Activated naive CD8-positive, alpha-beta T cell treated with anti-CD3 and anti-CD28 coated beads, Interleukin-2, amount 50 U/mL, for 16 hours (primary cell): Measurements from ENCODE around the gene MEF2C.

ENCODE experiments used
- DNase-seq: peaks from one replicate; pipeline ENCODE4 v3.0.0-alpha.2; 2020; ENCODE audit warnings: low read depth, low spot score

MEF2C gene

GRCh38 chr5:88688984-88689667, 193.9 kb downstream of the MEF2C start:
- DNase-seq: no peak

- DNase-seq: no peak
Measured at GRCh38 chr5:88688156-88688983, 194.6 kb downstream of the MEF2C start.

GRCh38 chr5:88687373-88687911, 195.5 kb downstream of the MEF2C start:
- DNase-seq: no peak

- no peak for DNase-seq
Measured at GRCh38 chr5:88686726-88687125, 196.3 kb downstream of the MEF2C start.

GRCh38 chr5:88685591-88686541, 197.1 kb downstream of the MEF2C start:
- no peak for DNase-seq

GRCh38 chr5:88683506-88684135, 199.4 kb downstream of the MEF2C start:
- no peak for DNase-seq

- no peak for DNase-seq
Measured at GRCh38 chr5:88682881-88683361, 200.1 kb downstream of the MEF2C start.

- no peak for DNase-seq
Measured at GRCh38 chr5:88682131-88682530, 200.9 kb downstream of the MEF2C start.

- DNase-seq: no peak
Measured at GRCh38 chr5:88681211-88681803, 201.7 kb downstream of the MEF2C start.

GRCh38 chr5:88680253-88681132, 202.5 kb downstream of the MEF2C start:
- peak; percentile 64 for DNase-seq

GRCh38 chr5:88679638-88680037, 203.3 kb downstream of the MEF2C start:
- DNase-seq: no peak

GRCh38 chr5:88678770-88679381, 204.1 kb downstream of the MEF2C start:
- no peak for DNase-seq

- no peak for DNase-seq
Measured at GRCh38 chr5:88677943-88678769, 204.8 kb downstream of the MEF2C start.

- no peak for DNase-seq
Measured at GRCh38 chr5:88677376-88677895, 205.5 kb downstream of the MEF2C start.

- DNase-seq: no peak
Measured at GRCh38 chr5:88676637-88677375, 206.2 kb downstream of the MEF2C start.

- DNase-seq: no peak
Measured at GRCh38 chr5:88675708-88676636, 207.0 kb downstream of the MEF2C start.
